B cell (primary cell): ENCODE data around the gene POLQ. TPM values are rescaled to one million over a fixed set of nuclear protein-coding genes. Genes with fewer than 3 reads are reported as not detected.

Experiments used
- ATAC-seq: fragments of 200-7000 bp; cut with Tn5 transposase; one replicate; pipeline ENCODE4 v1.10.0; 2021; ENCODE audit warnings: low read depth, mild to moderate bottlenecking, moderate number of reproducible peaks, moderate library complexity
- CTCF ChIA-PET: fragments of 350-600 bp; sonication (Branson Sonifier 250); formaldehyde crosslinking; loops from one replicate; lab custom pipeline; 2021; ENCODE audit warnings: antibody characterized with exemption, inconsistent platforms; lab: Charles Lee
- POLR2A ChIA-PET: fragments of 350-600 bp; sonication (Branson Sonifier 250); formaldehyde crosslinking; loops from one replicate; lab custom pipeline; 2021; ENCODE audit warnings: antibody characterized with exemption; lab: Charles Lee
- DNase-seq: peaks from one replicate; pipeline ENCODE4 v3.0.0; 2013
- H2AFZ ChIP-seq: 2 replicates; pipeline ENCODE4 v1.6.1; 2012; ENCODE audit warnings: mild to moderate bottlenecking, low read depth, low read length; ENCODE audit not compliant: insufficient read depth, poor library complexity, severe bottlenecking
- H3K27ac ChIP-seq, 2 donors: 1 replicate in 1 of 2; 2 replicates in 1 of 2; pipeline ENCODE4 v1.5.1; 2012 to 2013; ENCODE audit warnings: low read length in 2 of 2, mild to moderate bottlenecking in 2 of 2, moderate library complexity in 1 of 2
- H3K27me3 ChIP-seq, 4 experiments: fragments of 200-600 bp in 1 of 4; sonication (generic) in 1 of 4; replicated peaks in 1 of 4; 1 replicate in 2 of 4; 2 replicates in 2 of 4; pipeline versions ENCODE4 v1.6.1 to v1.7.0; 2013 to 2016; ENCODE audit warnings: low read length in 3 of 4, mild to moderate bottlenecking in 2 of 4, mixed read lengths in 1 of 4, moderate library complexity in 1 of 4; ENCODE audit not compliant: insufficient read depth in 4 of 4, control insufficient read depth in 3 of 4; ENCODE audit errors: control extremely low read depth in 1 of 4
- H3K36me3 ChIP-seq, 2 experiments: replicated peaks in 1 of 2; 1 replicate in 1 of 2; 2 replicates in 1 of 2; pipeline versions ENCODE4 v1.6.1 to v1.7.1; 2013; ENCODE audit warnings: low read length in 1 of 2; ENCODE audit not compliant: insufficient read depth in 2 of 2, control insufficient read depth in 1 of 2; ENCODE audit errors: control extremely low read depth in 1 of 2, extremely low read depth in 1 of 2
- H3K4me1 ChIP-seq, 2 donors: fragments of 200-600 bp in 1 of 2; sonication (generic) in 1 of 2; 1 replicate in 1 of 2; 2 replicates in 1 of 2; pipeline versions ENCODE4 v1.5.1 to v1.6.1; 2013 to 2017; ENCODE audit warnings: low read length in 2 of 2; ENCODE audit not compliant: control insufficient read depth in 2 of 2, insufficient read depth in 2 of 2
- H3K4me2 ChIP-seq: replicated peaks from 2 replicates; pipeline ENCODE3; 2012; ENCODE audit warnings: mild to moderate bottlenecking, low read depth, low read length; ENCODE audit not compliant: poor library complexity, severe bottlenecking
- H3K4me3 ChIP-seq, 5 experiments: fragments of 200-600 bp in 1 of 5; sonication (generic) in 1 of 5; 1 replicate in 3 of 5; 2 replicates in 2 of 5; pipeline versions ENCODE4 v1.5.1 to v1.7.0; 2011 to 2016; ENCODE audit warnings: low read length in 4 of 5, mild to moderate bottlenecking in 4 of 5, low read depth in 2 of 5, control low read depth in 1 of 5, moderate library complexity in 1 of 5; ENCODE audit not compliant: insufficient read depth in 1 of 5; ENCODE audit errors: control extremely low read depth in 1 of 5, extremely low read depth in 1 of 5
- H3K79me2 ChIP-seq: fragments of 200-600 bp; sonication (generic); one replicate; pipeline ENCODE4 v1.6.0; 2016; ENCODE audit warnings: low read length; ENCODE audit not compliant: control insufficient read depth, insufficient read depth
- H3K9ac ChIP-seq: fragments of 200-600 bp; sonication (generic); 2 replicates; pipeline ENCODE4 v1.6.1; 2017; ENCODE audit warnings: mild to moderate bottlenecking, low read length, moderate library complexity
- H3K9me3 ChIP-seq, 3 donors: one replicate each; pipeline versions ENCODE4 v1.6.1 to v1.7.1; 2013; ENCODE audit warnings: low read length in 2 of 3; ENCODE audit not compliant: control insufficient read depth in 2 of 3, insufficient read depth in 1 of 3; ENCODE audit errors: control extremely low read depth in 1 of 3
- H4K20me1 ChIP-seq: 2 replicates; pipeline ENCODE4 v1.6.0; 2012; ENCODE audit warnings: mild to moderate bottlenecking, low read length; ENCODE audit not compliant: insufficient read depth, control insufficient read depth, poor library complexity, severe bottlenecking
- H3K27ac Mint-ChIP-seq: one replicate; pipeline ENCODE4 v1.8.0; 2021; ENCODE audit warnings: mixed read lengths
- H3K27me3 Mint-ChIP-seq: one replicate; pipeline ENCODE4 v1.8.0; 2021; ENCODE audit warnings: mixed read lengths
- H3K4me1 Mint-ChIP-seq: one replicate; pipeline ENCODE4 v1.8.0; 2021; ENCODE audit warnings: mixed read lengths
- H3K4me3 Mint-ChIP-seq: one replicate; pipeline ENCODE4 v1.8.0; 2021; ENCODE audit warnings: mixed read lengths
- H3K9me3 Mint-ChIP-seq: one replicate; pipeline ENCODE4 v1.8.0; 2022; ENCODE audit warnings: mixed read lengths; ENCODE audit not compliant: insufficient read depth
- CTCF ChIP-seq: fragments of 200-600 bp; IDR thresholded peaks from one replicate; pipeline ENCODE4 v1.8.0; 2022; ENCODE audit warnings: antibody characterized with exemption, mild to moderate bottlenecking
- EZH2 ChIP-seq: IDR thresholded peaks from 2 replicates; pipeline ENCODE4 v1.6.1; 2012; ENCODE audit warnings: borderline replicate concordance, low read depth, mild to moderate bottlenecking, moderate library complexity, low read length; ENCODE audit not compliant: insufficient read depth, poor library complexity, severe bottlenecking
- WGBS: methylation state at CpG from one replicate; pipeline ENCODE4 v1.1.5; 2013; ENCODE audit warnings: missing lambda C conversion rate; ENCODE audit not compliant: insufficient coverage; 5-methylcytosine and 5-hydroxymethylcytosine counted together
- intact Hi-C: fragments of 100-400 bp; cut with micrococcal nuclease; formaldehyde crosslinking; loops from one replicate; pipeline ENCODE4 v1.10.0; 2022
- polyA plus RNA-seq: library from polyadenylated mRNA; depleted of rRNA; stranded (reverse); fragments of >200 nt; gene quantifications from 2 replicates; pipeline ENCODE4 v1.2.3, GENCODE V29; 2012
- total RNA-seq, 2 donors: library from RNA; stranded (reverse); fragments of 120-200 nt in 1 of 2; gene quantifications; 1 replicate in 1 of 2; 2 replicates in 1 of 2; pipeline versions ENCODE4 v1.2.3 to v1.2.4, GENCODE V29; 2013 to 2022

The POLQ gene
- total and polyA plus RNA-seq, 2 donors (not counting 1 experiment from before 2014, with no cell fraction given), result 0.25 to 0.79 TPM

GRCh38 chr3:121562148-121562547, 16.4 kb upstream of the POLQ start:
- POLR2A ChIA-PET, result no interaction called here
- H3K27me3 Mint-ChIP-seq, result peaks cover 14% of the 10 kb centered on the region
- CTCF ChIA-PET, result no interaction called here
- no peaks in the 10 kb centered on the region for H3K27me3 ChIP-seq
- intact Hi-C loops, result no loop called here
- no peaks in the 10 kb centered on the region for H3K9me3 Mint-ChIP-seq
- TF ChIP-seq EZH2, result no peak
- TF ChIP-seq CTCF, result no peak
- no peak overlapping the region for H3K27ac ChIP-seq
- H3K27ac Mint-ChIP-seq, result no peak overlapping the region
- H3K9me3 ChIP-seq, result no peaks in the 10 kb centered on the region
- no peaks in the 10 kb centered on the region for H3K36me3 ChIP-seq
- no peak overlapping the region for H2AFZ ChIP-seq
- H4K20me1 ChIP-seq, result no peaks in the 10 kb centered on the region
- H3K4me1 ChIP-seq, result no peaks in the 10 kb centered on the region
- H3K4me3 ChIP-seq, result no peak overlapping the region
- no peak overlapping the region for H3K9ac ChIP-seq
- no peak overlapping the region for H3K4me2 ChIP-seq
- no peak overlapping the region for H3K4me3 Mint-ChIP-seq
- ATAC-seq, result no peak
- H3K79me2 ChIP-seq, result no peaks in the 10 kb centered on the region
- DNase-seq, result no peak
- no peaks in the 10 kb centered on the region for H3K4me1 Mint-ChIP-seq

- no CpG with 5 or more reads among the region's 5 CpGs for WGBS
- TF ChIP-seq CTCF, result no peak
- TF ChIP-seq EZH2, result no peak
- DNase-seq, result no peak
- no peaks in the 10 kb centered on the region for H3K36me3 ChIP-seq
- H3K4me2 ChIP-seq, result no peak overlapping the region
- Mint-ChIP-seq H3K4me3 (no peak overlapping the region), H3K27ac (no peak overlapping the region), H3K27me3 (peaks cover 15% of the 10 kb centered on the region), H3K4me1 (no peaks in the 10 kb centered on the region), H3K9me3 (no peaks in the 10 kb centered on the region)
- H3K9me3 ChIP-seq, result no peaks in the 10 kb centered on the region
- H3K4me1 ChIP-seq, result no peaks in the 10 kb centered on the region
- no peak overlapping the region for H3K27ac ChIP-seq
- POLR2A ChIA-PET, result no interaction called here
- CTCF ChIA-PET, result interaction anchor here (0.5 kb wide), 1 partner anchor 326 kb away, joined by 3 read pairs; no protein-coding TSS in a partner anchor
- intact Hi-C loops, result no loop called here
- ATAC-seq, result no peak
- H3K79me2 ChIP-seq, result no peaks in the 10 kb centered on the region
- H3K4me3 ChIP-seq, result no peak overlapping the region
- no peaks in the 10 kb centered on the region for H3K27me3 ChIP-seq
- no peaks in the 10 kb centered on the region for H4K20me1 ChIP-seq
- no peak overlapping the region for H2AFZ ChIP-seq
- H3K9ac ChIP-seq, result no peak overlapping the region
Observed at GRCh38 chr3:121557426-121557934, 11.7 kb upstream of the POLQ start.
